GM12878 (cell line): ENCODE data around the gene UVRAG. TPM values are rescaled to one million over a fixed set of nuclear protein-coding genes. Genes with fewer than 3 reads are reported as not detected.

Experiments
- ATAC-seq: fragments of 200-7000 bp; cut with Tn5 transposase; 3 replicates; pipeline ENCODE4 v1.9.1; 2020; ENCODE audit warnings: mild to moderate bottlenecking, moderate library complexity
- BruUV-seq: library from RNA; stranded (reverse); fragments of 400-500 nt; replicated peaks from 2 replicates; lab custom pipeline; 2021; lab: Mats Ljungman, UMichigan
- CTCF ChIA-PET: fragments of 300-600 bp; sonication (Branson Sonifier 250); formaldehyde crosslinking; extraction: SDS; loops from one replicate; lab custom pipeline; 2021; ENCODE audit warnings: inconsistent platforms; lab: Yijun Ruan, JAX
- POLR2A ChIA-PET: fragments of 350-600 bp; formaldehyde crosslinking; extraction: SDS; loops from one replicate; lab custom pipeline; 2021; ENCODE audit warnings: inconsistent platforms; lab: Charles Lee
- RAD21 ChIA-PET: fragments of 300-600 bp; sonication (Branson Sonifier 250); formaldehyde crosslinking; loops from one replicate; lab custom pipeline; 2023; ENCODE audit warnings: antibody characterized with exemption; ENCODE audit not compliant: unreplicated experiment; lab: Charles Lee
- SMC1A ChIA-PET: fragments of 300-600 bp; sonication (Branson Sonifier 250); formaldehyde crosslinking; loops from one replicate; lab custom pipeline; 2023; ENCODE audit not compliant: unreplicated experiment, uncharacterized antibody; lab: Charles Lee
- DNase-seq: peaks from one replicate; pipeline ENCODE4 v3.0.0-alpha.2; 2011; ENCODE audit warnings: low read depth, low spot score
- FAIRE-seq: peaks from 3 replicates; lab custom pipeline; 2011; peaks lifted over from hg19 to GRCh38; lab: Jason Lieb, UNC
- H2AFZ ChIP-seq: 2 replicates; pipeline ENCODE4 v1.6.0; 2011; ENCODE audit warnings: low read depth, low read length, control low read depth; ENCODE audit not compliant: control insufficient read depth
- H3K27ac ChIP-seq: 2 replicates; pipeline ENCODE4 v1.5.1; 2011; ENCODE audit warnings: control low read depth; ENCODE audit not compliant: control insufficient read depth, insufficient read depth
- H3K27me3 ChIP-seq, 2 experiments: replicated peaks in 1 of 2; 2 replicates each; pipeline versions ENCODE4 v1.6.0 to v1.6.1; 2011; ENCODE audit warnings: low read length in 1 of 2; ENCODE audit not compliant: control insufficient read depth in 2 of 2, insufficient read depth in 2 of 2
- H3K36me3 ChIP-seq, 2 experiments: 2 replicates each; pipeline ENCODE4 v1.5.1; 2011; ENCODE audit warnings: low read length in 1 of 2; ENCODE audit not compliant: control insufficient read depth in 2 of 2, insufficient read depth in 2 of 2
- H3K4me1 ChIP-seq: 2 replicates; pipeline ENCODE4 v1.6.1; 2011; ENCODE audit warnings: mild to moderate bottlenecking, low read length, moderate library complexity, mixed read lengths; ENCODE audit not compliant: control insufficient read depth, insufficient read depth
- H3K4me2 ChIP-seq: 2 replicates; pipeline ENCODE4 v1.6.0; 2011; ENCODE audit warnings: control low read depth; ENCODE audit not compliant: control insufficient read depth, insufficient read depth
- H3K4me3 ChIP-seq: fragments of 200-600 bp; sonication (generic); 2 replicates; pipeline ENCODE4 v1.5.1; 2016
- H3K79me2 ChIP-seq: 2 replicates; pipeline ENCODE4 v1.6.0; 2011; ENCODE audit warnings: low read length; ENCODE audit not compliant: control insufficient read depth, insufficient read depth
- H3K9ac ChIP-seq: 2 replicates; pipeline ENCODE4 v1.8.0; 2011; ENCODE audit warnings: low read length, control low read depth, mixed read lengths; ENCODE audit not compliant: control insufficient read depth, insufficient read depth
- H3K9me3 ChIP-seq: replicated peaks from 3 replicates; pipeline ENCODE4 v1.5.1; 2011; ENCODE audit warnings: mild to moderate bottlenecking, low read length; ENCODE audit not compliant: control insufficient read depth, insufficient read depth
- H4K20me1 ChIP-seq: 2 replicates; pipeline ENCODE4 v1.6.0; 2011; ENCODE audit not compliant: control insufficient read depth, insufficient read depth
- CTCF ChIP-seq, 3 experiments: IDR thresholded peaks in 2 of 3; conservative IDR thresholded peaks in 1 of 3; 2 replicates each; pipeline ENCODE4 v1.5.1; 2011; ENCODE audit warnings: low read depth in 3 of 3, low read length in 3 of 3, mild to moderate bottlenecking in 3 of 3, control low read depth in 2 of 3, moderate library complexity in 2 of 3, inconsistent platforms in 1 of 3, mixed read lengths in 1 of 3; ENCODE audit not compliant: control insufficient read depth in 2 of 3, insufficient read depth in 1 of 3; ENCODE audit errors: extremely low read depth in 1 of 3
- E2F8 ChIP-seq: fragments of 450-650 bp; IDR thresholded peaks from 2 replicates; pipeline ENCODE4 v1.6.1; 2018; ENCODE audit warnings: mild to moderate bottlenecking, low read depth, moderate library complexity; ENCODE audit not compliant: partially characterized antibody
- ETV6 ChIP-seq, 2 experiments: fragments of 450-650 bp in 1 of 2; IDR thresholded peaks in 1 of 2; conservative IDR thresholded peaks in 1 of 2; 2 replicates each; pipeline ENCODE4 v1.6.1; 2014; ENCODE audit warnings: antibody characterized with exemption in 1 of 2, borderline replicate concordance in 1 of 2, low read depth in 1 of 2, mild to moderate bottlenecking in 1 of 2, moderate library complexity in 1 of 2
- MEF2B ChIP-seq: fragments of 450-650 bp; IDR thresholded peaks from 2 replicates; pipeline ENCODE4 v1.6.1; 2018; ENCODE audit warnings: mild to moderate bottlenecking, moderate library complexity; ENCODE audit not compliant: partially characterized antibody, poor library complexity, severe bottlenecking
- MTA2 ChIP-seq: fragments of 450-650 bp; IDR thresholded peaks from 2 replicates; pipeline ENCODE4 v1.6.1; 2016; ENCODE audit warnings: low read depth, mild to moderate bottlenecking, moderate library complexity
- NR2C2 ChIP-seq: IDR thresholded peaks from 2 replicates; pipeline ENCODE4 v1.6.1; 2011; ENCODE audit warnings: borderline replicate concordance, low read depth; ENCODE audit not compliant: control insufficient read depth, insufficient read length
- RELB ChIP-seq: fragments of 450-650 bp; IDR thresholded peaks from 2 replicates; pipeline ENCODE4 v1.6.1; 2017; ENCODE audit warnings: low read depth, mild to moderate bottlenecking, moderate library complexity
- SKIL ChIP-seq: fragments of 450-650 bp; IDR thresholded peaks from 2 replicates; pipeline ENCODE4 v1.6.1; 2017; ENCODE audit warnings: mild to moderate bottlenecking, low read depth, inconsistent platforms; ENCODE audit not compliant: poor library complexity, severe bottlenecking
- STAT3 ChIP-seq: IDR thresholded peaks from 2 replicates; pipeline ENCODE4 v1.6.1; 2011; ENCODE audit warnings: low read depth, low read length, improper control_type of control experiment
- TCF3 ChIP-seq: IDR thresholded peaks from 2 replicates; pipeline ENCODE4 v1.6.1; 2012; ENCODE audit warnings: low read depth, mild to moderate bottlenecking, low read length, borderline replicate concordance; ENCODE audit not compliant: insufficient read depth
- whole genome bisulfite sequencing: methylation state at CpG from one replicate; pipeline ENCODE4 v1.1.6; 2016; ENCODE audit warnings: low lambda C conversion rate; ENCODE audit not compliant: insufficient replicate concordance, insufficient coverage; ENCODE audit errors: missing lambda C conversion rate; 5-methylcytosine and 5-hydroxymethylcytosine counted together
- in situ Hi-C: fragments of 300-500 bp; cut with MboI; formaldehyde crosslinking; loops from 9 replicates; pipeline ENCODE4 v1.14.3; 2018; ENCODE audit warnings: mixed read lengths
- intact Hi-C: fragments of 100-400 bp; cut with micrococcal nuclease; formaldehyde crosslinking; loops from one replicate; pipeline ENCODE4 v1.14.2; 2022; ENCODE audit not compliant: unreplicated experiment
- polyA plus RNA-seq, 11 experiments: library from polyadenylated mRNA; depleted of rRNA in 4 of 11; unstranded in 6 of 11; stranded (reverse) in 5 of 11; fragments of >200 nt; fragmentation: Nextera tagmentation in 4 of 11; fragmentation: Illumina TruSeq in 1 of 11; extraction: Ambion mirVana in 4 of 11; extraction: Trizol in 1 of 11; gene quantifications; 1 replicate in 1 of 11; 2 replicates in 10 of 11; pipeline versions ENCODE4 v1.2.1 to v1.2.3, GENCODE V29; 2011 to 2016; ENCODE audit warnings: inconsistent platforms in 2 of 11, missing spikeins in 2 of 11, low read depth in 1 of 11
- total RNA-seq, 4 experiments: library from RNA; depleted of rRNA in 3 of 4; stranded (reverse); fragments of >200 nt in 3 of 4; fragmentation: Illumina TruSeq in 1 of 4; extraction: Trizol in 1 of 4; gene quantifications; 2 replicates each; pipeline versions ENCODE4 v1.2.1 to v1.2.3, GENCODE V29; 2013 to 2021

Gene UVRAG
- total and polyA plus RNA-seq, 10 of the 15 experiments (the other 5 are each of a cell fraction or from before 2014, with no cell fraction given): 7.0 to 43.4 (median 37.0) TPM

GRCh38 chr11:76161261-76161961 is 346.4 kb downstream of the UVRAG start:
- Histone ChIP-seq H3K4me1 (peaks cover 3% of the 10 kb centered on the region; the same call in 1 of the 2 replicates), H2AFZ (no peak overlapping the region), H3K9ac (no peak overlapping the region), H3K9me3 (no peaks in the 10 kb centered on the region), H3K27ac (no peak overlapping the region), H3K36me3 (no peaks in the 10 kb centered on the region), H4K20me1 (no peaks in the 10 kb centered on the region), H3K79me2 (no peaks in the 10 kb centered on the region), H3K27me3 (no peaks in the 10 kb centered on the region; a peak in 1 of 4 replicates), H3K4me2 (no peak overlapping the region), H3K4me3 (no peak overlapping the region)
- ATAC-seq: no peak
- 24% methylated on average over 14 of the region's 24 CpGs for WGBS
- no peak for DNase-seq
- RAD21 ChIA-PET: no interaction called here
- CTCF ChIA-PET: no interaction called here
- POLR2A ChIA-PET: no interaction called here
- TF ChIP-seq SKIL (no peak), CTCF (IDR thresholded peaks at IDR 0.05 in 2 of 3, conservative IDR thresholded peaks at IDR 0.05 in 1 of 3; ENCODE audit: control insufficient read depth in 2 of 3, extremely low read depth in 1 of 3, insufficient read depth in 1 of 3, low read depth in 3 of 3, low read length in 3 of 3) (no peak), TCF3 (no peak), STAT3 (no peak), RELB (no peak), E2F8 (no peak), ETV6 (conservative IDR thresholded peaks at IDR 0.05 in 1 of 2, IDR thresholded peaks at IDR 0.05 in 1 of 2; ENCODE audit: borderline replicate concordance in 1 of 2, low read depth in 1 of 2) (no peak), MTA2 (no peak), MEF2B (no peak), NR2C2 (no peak)
- SMC1A ChIA-PET: no interaction called here
- in situ Hi-C loops: no loop called here
- no TSS peak for BruUV-seq
- intact Hi-C loops: no loop called here
- FAIRE-seq: no peak
